Naive B cell (primary cell): Measurements from ENCODE around the gene AGGF1. TPM values are rescaled to one million over a fixed set of nuclear protein-coding genes. Genes with fewer than 3 reads are reported as not detected.
"Not testable (repeated sequence)": the region's sequence is repeated elsewhere in the genome, so short reads cannot be mapped to it uniquely, and the experiment has no call there.

Experiments used
- ATAC-seq, 2 donors: fragments of 150-1000 bp; cut with Tn5 transposase; 2 replicates each; pipeline ENCODE4 v1.10.0; 2021; ENCODE audit warnings: low read depth in 2 of 2, mild to moderate bottlenecking in 2 of 2, moderate library complexity in 2 of 2
- DNase-seq: peaks from one replicate; pipeline ENCODE4 v3.0.0; 2022
- H3K27ac Mint-ChIP-seq, 6 donors: one replicate each; pipeline ENCODE4 v1.8.0; 2020 to 2022; ENCODE audit warnings: mild to moderate bottlenecking in 6 of 6, mixed read lengths in 6 of 6, moderate library complexity in 5 of 6, inconsistent platforms in 2 of 6
- H3K27me3 Mint-ChIP-seq, 3 donors: one replicate each; pipeline ENCODE4 v1.8.0; 2021 to 2022; ENCODE audit warnings: mixed read lengths in 3 of 3, mild to moderate bottlenecking in 1 of 3
- H3K36me3 Mint-ChIP-seq, 2 donors: one replicate each; pipeline ENCODE4 v1.8.0; 2020 to 2022; ENCODE audit warnings: mixed read lengths in 2 of 2, inconsistent platforms in 1 of 2, mild to moderate bottlenecking in 1 of 2
- H3K4me1 Mint-ChIP-seq, 3 donors: one replicate each; pipeline ENCODE4 v1.8.0; 2020 to 2022; ENCODE audit warnings: mixed read lengths in 3 of 3, inconsistent platforms in 1 of 3, mild to moderate bottlenecking in 1 of 3, moderate library complexity in 1 of 3
- H3K4me3 Mint-ChIP-seq, 8 donors: one replicate each; pipeline ENCODE4 v1.8.0; 2020 to 2022; ENCODE audit warnings: mild to moderate bottlenecking in 8 of 8, mixed read lengths in 8 of 8, moderate library complexity in 8 of 8, inconsistent platforms in 2 of 8
- H3K9me3 Mint-ChIP-seq, 7 donors: one replicate each; pipeline ENCODE4 v1.8.0; 2020 to 2022; ENCODE audit warnings: mixed read lengths in 7 of 7, mild to moderate bottlenecking in 5 of 7, inconsistent platforms in 2 of 7, moderate library complexity in 1 of 7
- polyA plus RNA-seq, 6 donors: library from polyadenylated mRNA; unstranded; fragments of 300-500 nt; fragmentation: Illumina TruSeq; gene quantifications; one replicate each; pipeline ENCODE4 v1.2.3, GENCODE V29; 2021; ENCODE audit warnings: low read depth in 6 of 6

Gene AGGF1
- polyA plus RNA-seq, 6 donors from 2014 or later, result 15.9 to 33.1 (median 24.0) TPM

DNA sequence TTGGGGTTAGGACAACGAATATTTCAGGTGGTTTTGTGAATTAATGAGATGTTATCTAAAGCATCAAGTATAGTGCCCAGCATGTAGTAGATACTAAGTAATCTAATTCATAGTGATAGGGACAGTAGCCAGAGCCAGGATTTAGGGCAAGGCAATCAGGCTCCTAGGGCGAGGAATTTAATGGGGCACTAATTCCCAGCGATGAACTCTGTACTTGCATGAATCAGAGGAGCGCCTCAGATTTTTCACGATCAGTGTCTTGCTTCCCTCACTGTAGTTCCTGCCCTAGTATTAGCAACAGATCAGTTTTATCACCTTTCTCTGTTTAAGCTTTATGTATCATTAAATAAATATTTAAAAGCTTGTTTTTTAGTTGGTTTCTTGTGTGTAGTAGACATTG lies 3.1 kb downstream of the AGGF1 start:
- Mint-ChIP-seq H3K27me3 (no peaks in the 10 kb centered on the region), H3K27ac (no peak overlapping the region), H3K4me3 (peak overlapping the region in 1 of 8 donors; percentile 78), H3K9me3 (peaks cover 4 to 15% (median 11%) of the 10 kb centered on the region in 7 donors), H3K36me3 (peaks cover 0 to 18% of the 10 kb centered on the region in 2 donors), H3K4me1 (peaks cover 17 to 37% (median 25%) of the 10 kb centered on the region in 3 donors)
- ATAC-seq, result no peak
- DNase-seq, result no peak

DNA sequence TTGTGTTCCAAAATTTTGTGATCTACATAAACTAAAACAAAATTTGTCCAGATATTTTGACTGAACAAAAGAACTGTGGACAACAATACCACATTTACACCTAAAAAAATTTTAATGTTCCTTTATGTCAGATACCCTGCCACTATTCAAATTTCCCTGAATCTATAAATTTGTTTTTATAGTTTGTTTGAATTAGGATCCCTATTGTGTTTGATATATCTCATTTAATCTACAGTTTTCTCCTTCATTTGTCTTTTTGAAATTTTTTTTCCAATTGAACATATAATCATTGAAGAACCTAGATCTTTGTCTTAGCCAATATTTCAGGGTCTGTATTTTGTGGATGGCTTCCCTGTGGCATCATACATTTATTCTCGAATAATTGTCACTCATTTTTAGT lies 5.7 kb downstream of the AGGF1 start:
- no peak for ATAC-seq
- Mint-ChIP-seq H3K9me3 (no peaks in the 10 kb centered on the region), H3K36me3 (peaks cover 6 to 12% of the 10 kb centered on the region in 2 donors), H3K4me3 (no peak overlapping the region), H3K27me3 (no peaks in the 10 kb centered on the region), H3K4me1 (peaks cover 6 to 21% (median 11%) of the 10 kb centered on the region in 3 donors), H3K27ac (no peak overlapping the region)
- DNase-seq, result no peak

DNA sequence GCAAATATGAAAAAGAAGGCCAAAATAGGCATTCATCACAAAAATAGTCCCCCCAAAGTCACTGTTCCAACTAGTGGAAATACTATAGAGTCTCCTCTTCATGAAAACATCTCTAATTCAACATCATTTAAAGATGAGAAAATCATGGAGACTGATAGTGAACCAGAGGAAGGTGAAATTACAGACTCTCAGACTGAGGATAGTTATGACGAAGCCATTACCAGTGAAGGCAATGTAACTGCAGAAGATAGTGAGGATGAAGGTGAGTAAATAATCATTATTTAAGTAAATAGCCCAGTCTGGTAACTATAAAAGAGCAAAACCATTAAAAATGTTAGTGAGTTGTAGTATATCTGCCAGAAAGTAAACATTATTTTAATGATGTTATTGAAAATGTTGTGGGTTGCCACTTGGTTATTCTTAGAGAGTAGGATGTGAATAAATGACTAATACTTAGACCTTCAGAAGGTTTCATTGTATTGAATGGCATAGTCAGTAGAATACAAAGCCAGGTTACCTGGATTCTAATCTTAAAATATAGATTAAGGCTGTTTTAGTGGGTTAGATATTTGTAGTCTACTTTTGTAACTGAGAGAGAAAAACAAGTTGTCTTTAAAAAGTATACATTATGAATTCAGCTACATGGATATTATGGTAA lies 16.3 kb downstream of the AGGF1 start:
- Mint-ChIP-seq H3K27me3 (no peaks in the 10 kb centered on the region), H3K36me3 (peaks cover 10 to 26% of the 10 kb centered on the region in 2 donors), H3K27ac (no peak overlapping the region), H3K4me1 (peaks cover 0 to 13% (median 0%) of the 10 kb centered on the region in 3 donors), H3K4me3 (no peak overlapping the region), H3K9me3 (no peaks in the 10 kb centered on the region)
- no peak for DNase-seq
- ATAC-seq, result no peak

DNA sequence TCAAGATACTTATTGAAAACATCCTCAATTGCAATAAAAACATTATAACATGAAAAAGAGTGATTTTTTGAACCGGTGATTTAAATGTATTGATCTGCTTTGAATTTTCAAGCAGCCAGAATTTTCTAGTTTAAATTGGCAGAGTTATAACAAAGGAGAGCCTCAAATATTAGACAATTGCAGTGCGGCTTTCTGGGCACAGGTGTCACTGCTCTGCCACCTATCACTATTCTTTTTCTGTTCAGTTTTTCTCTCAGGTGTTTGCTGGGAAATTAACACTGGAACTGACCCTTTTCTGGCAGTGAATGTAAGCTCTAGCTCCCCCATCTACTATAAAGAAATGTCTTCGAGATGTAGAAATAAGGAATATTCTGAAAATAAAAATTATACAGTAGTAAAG lies 33.8 kb downstream of the AGGF1 start:
- no peaks in the 10 kb centered on the region for H3K9me3 Mint-ChIP-seq
- ATAC-seq (no peak), DNase-seq (no peak)
- H3K27ac Mint-ChIP-seq, result no peak overlapping the region
- no peak overlapping the region for H3K4me3 Mint-ChIP-seq
- H3K4me1 Mint-ChIP-seq, result no peaks in the 10 kb centered on the region
- H3K27me3 Mint-ChIP-seq, result no peaks in the 10 kb centered on the region
- H3K36me3 Mint-ChIP-seq, result peaks cover 30 to 31% of the 10 kb centered on the region in 2 donors

DNA sequence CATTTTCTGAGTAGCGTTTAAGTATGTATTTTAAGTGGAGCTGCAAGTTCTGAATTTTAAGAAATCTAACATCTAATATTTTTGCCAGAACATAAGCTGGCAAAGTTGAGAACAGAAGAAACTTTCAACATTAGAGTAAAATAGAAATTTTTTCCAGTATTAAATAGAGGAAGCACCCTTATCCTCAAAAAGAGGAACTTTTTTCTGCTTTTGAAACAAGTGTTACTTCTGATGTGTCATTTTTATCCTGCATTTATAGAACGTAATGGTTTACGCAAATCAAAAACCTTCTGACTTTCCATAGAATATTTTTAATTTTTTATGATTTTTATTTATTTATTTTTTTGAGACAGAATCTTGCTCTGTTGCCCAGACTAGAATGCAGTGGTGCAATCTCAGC lies 35.1 kb downstream of the AGGF1 start:
- H3K4me1 Mint-ChIP-seq, result no peaks in the 10 kb centered on the region
- H3K27me3 Mint-ChIP-seq, result no peaks in the 10 kb centered on the region

DNA sequence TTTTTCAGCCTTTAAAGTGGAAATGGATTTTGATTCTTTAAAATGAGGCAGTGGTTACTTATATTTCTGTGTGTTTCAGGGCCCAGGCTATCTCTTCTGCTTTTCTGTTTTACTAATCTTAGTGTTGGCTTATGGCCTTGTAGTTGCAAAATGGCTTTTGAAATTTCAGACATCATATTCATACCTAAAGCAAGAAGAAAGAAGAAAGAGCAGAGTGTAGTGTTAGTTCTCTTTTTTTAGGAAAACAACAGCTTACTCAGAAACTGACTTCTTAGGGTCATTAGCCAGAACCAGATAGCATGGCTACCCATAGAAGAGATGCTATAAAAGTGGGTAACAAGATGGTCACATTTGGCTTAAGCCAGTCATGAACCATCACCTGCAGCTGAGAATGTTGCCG lies 36.0 kb downstream of the AGGF1 start:
- H3K4me3 Mint-ChIP-seq, result no peak overlapping the region
- H3K9me3 Mint-ChIP-seq, result peaks cover 0 to 4% (median 0%) of the 10 kb centered on the region in 7 donors
- H3K36me3 Mint-ChIP-seq, result peaks cover 28 to 48% of the 10 kb centered on the region in 2 donors
- H3K27ac Mint-ChIP-seq, result no peak overlapping the region
- H3K4me1 Mint-ChIP-seq, result peaks cover 0 to 3% (median 2%) of the 10 kb centered on the region in 3 donors
- H3K27me3 Mint-ChIP-seq, result no peaks in the 10 kb centered on the region
- no peak for DNase-seq
- no peak for ATAC-seq

More for the DNA sequence above, 35.1 kb downstream of the AGGF1 start:
- Mint-ChIP-seq H3K4me3 (no peak overlapping the region), H3K36me3 (peaks cover 35 to 43% of the 10 kb centered on the region in 2 donors), H3K9me3 (peaks cover 0 to 4% (median 0%) of the 10 kb centered on the region in 7 donors), H3K27ac (no peak overlapping the region)
- DNase-seq (no peak), ATAC-seq (no peak)

DNA sequence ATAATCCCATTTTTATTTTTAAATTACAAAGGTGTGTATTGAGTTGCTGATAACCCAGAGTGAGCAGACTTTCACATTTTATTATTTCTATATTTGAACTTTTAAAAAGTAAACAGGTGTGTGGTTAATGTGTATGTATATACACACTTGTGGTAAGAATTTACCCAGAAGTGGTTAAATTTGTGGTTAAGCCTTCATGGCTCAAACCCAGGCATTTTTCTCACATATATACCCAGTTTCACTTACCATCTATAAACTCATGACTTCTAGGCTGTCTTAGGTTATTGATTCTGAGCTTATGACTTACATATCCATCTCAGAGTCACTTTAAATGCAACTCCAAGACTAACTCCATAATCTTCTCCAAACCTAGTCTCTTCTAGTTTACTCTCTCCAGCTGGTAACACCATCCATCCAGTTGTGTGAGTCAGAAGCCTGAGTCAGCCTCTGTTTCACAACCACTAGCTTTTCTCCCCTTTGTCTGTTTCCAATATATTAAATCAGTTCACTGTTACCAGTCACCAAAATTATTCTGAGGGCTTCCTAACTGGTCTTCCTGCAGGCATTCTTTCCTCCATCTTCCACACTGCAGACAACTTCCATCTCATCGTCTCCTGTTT lies 36.7 kb downstream of the AGGF1 start:
- peaks cover 0 to 4% (median 0%) of the 10 kb centered on the region in 7 donors for H3K9me3 Mint-ChIP-seq
- DNase-seq, result no peak

DNA sequence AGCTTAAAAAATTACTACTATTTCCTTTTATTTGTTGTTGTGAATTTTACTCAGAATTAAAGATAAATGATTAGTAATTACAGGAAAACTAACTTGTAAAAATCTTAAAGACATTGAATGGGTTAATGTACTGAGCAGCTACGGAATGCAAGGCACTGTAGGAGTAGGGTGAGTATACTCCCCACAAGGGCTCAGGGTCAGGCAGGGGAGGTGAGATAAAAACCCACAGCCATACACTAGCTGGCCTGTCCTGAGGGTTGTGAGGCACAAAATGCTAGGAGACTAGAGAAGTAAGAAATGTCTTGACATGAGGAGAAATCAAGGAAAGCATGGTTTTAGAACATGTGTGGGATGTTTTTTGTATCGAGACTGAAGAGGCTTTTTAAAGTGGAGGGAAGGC lies 43.5 kb downstream of the AGGF1 start:
- H3K4me1 Mint-ChIP-seq, result peaks cover 10 to 21% (median 11%) of the 10 kb centered on the region in 3 donors
- H3K9me3 Mint-ChIP-seq, result peaks cover 0 to 4% (median 0%) of the 10 kb centered on the region in 7 donors
- DNase-seq, result no peak
- peaks cover 0 to 20% (median 10%) of the 10 kb centered on the region in 3 donors for H3K27me3 Mint-ChIP-seq
- peak overlapping the region in 2 of 6 donors; percentile 42 to 48 for H3K27ac Mint-ChIP-seq
- no peak for ATAC-seq
- H3K36me3 Mint-ChIP-seq, result peaks cover 5 to 24% of the 10 kb centered on the region in 2 donors
- H3K4me3 Mint-ChIP-seq, result no peak overlapping the region

More for the DNA sequence above, 36.7 kb downstream of the AGGF1 start:
- Mint-ChIP-seq H3K27ac (no peak overlapping the region), H3K27me3 (no peaks in the 10 kb centered on the region), H3K36me3 (peaks cover 25 to 43% of the 10 kb centered on the region in 2 donors), H3K4me1 (peaks cover 0 to 4% (median 3%) of the 10 kb centered on the region in 3 donors), H3K4me3 (no peak overlapping the region)
- ATAC-seq, result no peak

DNA sequence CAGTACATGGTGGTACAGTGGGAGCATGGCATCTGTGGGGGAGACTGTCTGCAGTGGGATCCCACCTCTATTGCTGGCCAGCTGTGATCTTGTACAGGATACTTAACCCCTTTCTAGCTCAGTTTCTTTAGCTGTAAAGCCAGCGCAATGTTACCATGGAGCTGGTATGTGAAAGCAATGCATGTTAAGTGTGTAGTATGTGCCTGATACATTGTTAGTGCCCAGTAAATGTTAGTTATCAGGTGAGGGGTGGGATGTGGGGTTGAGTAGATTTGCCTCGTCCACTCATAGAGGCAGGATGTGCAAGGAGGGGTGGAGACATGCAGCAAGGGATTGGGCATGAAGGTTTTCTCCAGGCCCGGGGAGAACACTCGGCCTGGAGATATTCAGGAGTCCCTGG lies 44.5 kb downstream of the AGGF1 start:
- peaks cover 10 to 21% (median 11%) of the 10 kb centered on the region in 3 donors for H3K4me1 Mint-ChIP-seq
- no peak for DNase-seq
- H3K27me3 Mint-ChIP-seq, result peaks cover 0 to 20% (median 10%) of the 10 kb centered on the region in 3 donors
- H3K27ac Mint-ChIP-seq, result no peak overlapping the region
- H3K4me3 Mint-ChIP-seq, result peak overlapping the region in 1 of 8 donors; percentile 47
- peaks cover 10 to 14% of the 10 kb centered on the region in 2 donors for H3K36me3 Mint-ChIP-seq
- peaks cover 0 to 4% (median 0%) of the 10 kb centered on the region in 7 donors for H3K9me3 Mint-ChIP-seq
- ATAC-seq, result no peak

DNA sequence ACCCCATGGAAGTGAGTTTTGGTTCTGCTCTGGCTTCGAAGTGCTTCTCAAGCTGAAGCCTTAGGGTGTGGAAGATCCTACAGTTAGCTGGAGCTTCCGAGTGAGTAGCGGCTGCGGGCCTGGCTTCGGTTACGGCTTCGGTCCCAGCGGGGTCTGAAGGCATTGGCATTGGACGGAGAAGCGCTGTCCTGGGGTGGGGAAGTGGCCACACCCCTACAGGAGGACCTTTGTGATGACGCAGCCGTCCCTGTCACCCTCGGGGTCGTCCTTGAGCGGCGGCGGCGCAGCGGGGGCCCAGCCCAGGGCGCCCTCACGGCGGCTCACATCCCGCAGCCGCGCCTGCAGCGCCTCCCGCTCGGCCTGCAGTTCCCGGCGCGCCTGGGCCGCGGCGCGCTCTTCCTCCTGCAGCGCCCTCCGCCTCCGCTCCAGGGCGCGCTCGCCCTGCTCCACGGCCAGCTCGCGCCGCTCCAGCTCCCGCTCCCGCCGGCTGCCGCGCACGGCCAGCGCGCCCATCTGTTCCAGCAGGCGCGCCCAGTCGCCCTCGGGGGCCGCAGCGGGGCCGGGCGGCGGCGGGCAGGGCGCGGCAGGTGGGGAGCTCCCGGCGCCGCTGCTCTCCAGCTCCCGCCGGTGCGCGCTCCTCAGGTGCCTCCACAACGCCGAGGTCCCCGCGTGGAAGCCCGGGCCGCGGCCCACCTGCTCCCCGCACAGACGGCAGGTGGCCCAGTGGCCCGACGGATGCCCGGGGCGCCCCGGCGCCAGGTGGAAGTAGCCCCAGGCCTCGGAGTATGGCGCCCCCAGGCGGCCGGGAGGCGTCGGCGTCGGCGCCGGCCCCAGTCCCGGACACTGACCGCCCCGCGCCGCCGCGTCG lies 47.0 kb downstream of the AGGF1 start:
- Mint-ChIP-seq H3K4me1 (peaks cover 7 to 16% (median 11%) of the 10 kb centered on the region in 3 donors), H3K27me3 (peaks cover 0 to 20% (median 10%) of the 10 kb centered on the region in 3 donors), H3K27ac (no peak overlapping the region), H3K9me3 (no peaks in the 10 kb centered on the region), H3K4me3 (peak overlapping the region in 7 of 8 donors; percentile 34 to 90 (median 64)), H3K36me3 (peaks cover 0 to 5% of the 10 kb centered on the region in 2 donors)
- ATAC-seq, result peak; percentile 81 to 88
- peak; percentile 27 for DNase-seq

DNA sequence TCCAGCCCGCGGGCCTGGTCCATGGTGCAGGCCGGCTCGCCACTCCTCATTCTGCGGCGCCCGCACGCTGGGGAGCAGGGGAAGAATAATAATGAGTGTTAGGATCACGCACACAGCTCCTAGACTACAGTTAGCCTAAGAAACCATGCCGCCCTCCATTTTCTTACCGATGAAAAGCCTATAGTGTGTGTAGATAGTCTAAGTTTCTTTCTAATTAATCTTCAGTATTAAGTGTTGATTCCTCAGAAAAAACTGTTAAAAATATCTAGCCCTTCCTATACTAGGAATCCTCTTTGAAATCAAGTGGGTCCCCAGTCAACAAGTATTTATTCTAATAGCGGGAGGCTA lies 47.6 kb downstream of the AGGF1 start:
- Mint-ChIP-seq H3K4me3 (peak overlapping the region in 6 of 8 donors; percentile 46 to 80 (median 66)), H3K9me3 (no peaks in the 10 kb centered on the region), H3K27me3 (peaks cover 0 to 20% (median 10%) of the 10 kb centered on the region in 3 donors), H3K4me1 (peaks cover 7 to 16% (median 11%) of the 10 kb centered on the region in 3 donors), H3K27ac (no peak overlapping the region), H3K36me3 (peaks cover 0 to 5% of the 10 kb centered on the region in 2 donors)
- no peak for DNase-seq
- peak in 1 of 2 donors; percentile 22 for ATAC-seq

DNA sequence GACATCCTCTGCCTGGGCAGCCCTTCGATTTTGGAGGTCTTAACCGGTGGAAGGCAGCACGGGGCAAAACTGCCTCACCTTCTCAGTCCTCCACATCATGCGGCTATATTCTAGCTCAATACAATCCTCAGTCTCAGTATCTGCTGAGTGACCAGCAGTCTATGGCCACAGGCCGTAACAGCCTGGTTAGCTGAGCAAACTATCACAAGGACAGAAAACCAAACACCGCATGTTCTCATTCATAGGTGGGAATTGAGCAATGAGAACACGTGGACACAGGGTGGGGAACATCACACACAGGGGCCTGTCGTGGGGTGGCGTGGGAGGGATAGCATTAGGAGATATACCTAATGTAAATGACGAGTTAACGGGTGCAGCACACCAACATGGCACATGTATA lies 50.3 kb downstream of the AGGF1 start:
- not testable (repeated sequence) for H3K9me3 Mint-ChIP-seq, H3K27ac Mint-ChIP-seq, ATAC-seq, H3K36me3 Mint-ChIP-seq, DNase-seq
- H3K4me3 Mint-ChIP-seq, result peak overlapping the region in 1 of 8 donors; percentile 50
- H3K27me3 Mint-ChIP-seq, result peaks cover 0 to 15% (median 10%) of the 10 kb centered on the region in 3 donors
- peaks cover 9 to 17% (median 11%) of the 10 kb centered on the region in 3 donors for H3K4me1 Mint-ChIP-seq

DNA sequence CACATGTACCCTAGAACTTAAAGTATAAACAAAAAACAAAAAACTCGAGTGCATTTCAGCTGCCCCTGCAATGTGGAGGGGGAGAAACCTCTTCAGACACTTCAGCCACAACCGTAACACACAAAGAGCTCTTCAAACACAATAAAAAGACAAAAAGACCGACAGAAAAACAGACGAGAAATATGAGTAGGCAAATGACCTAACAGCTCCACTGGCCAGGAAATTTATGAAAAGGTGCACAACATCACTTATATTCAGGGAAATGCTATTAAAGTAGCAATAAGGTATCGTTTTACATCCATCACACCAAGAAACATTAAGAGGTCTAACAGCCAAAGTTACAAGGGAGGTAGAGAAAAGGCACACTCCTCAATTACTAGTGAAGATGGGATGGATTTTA lies 50.7 kb downstream of the AGGF1 start:
- H3K4me1 Mint-ChIP-seq, result peaks cover 8 to 17% (median 10%) of the 10 kb centered on the region in 3 donors
- no peak for DNase-seq
- peaks cover 0 to 5% of the 10 kb centered on the region in 2 donors for H3K36me3 Mint-ChIP-seq
- no peak for ATAC-seq
- no peak overlapping the region for H3K27ac Mint-ChIP-seq
- H3K9me3 Mint-ChIP-seq, result no peaks in the 10 kb centered on the region
- H3K27me3 Mint-ChIP-seq, result peaks cover 0 to 13% (median 7%) of the 10 kb centered on the region in 3 donors
- H3K4me3 Mint-ChIP-seq, result no peak overlapping the region
